Subcutaneous preadipocyte (primary cell): ENCODE measurements around the gene CXCR5. TPM values are rescaled to one million over a fixed set of nuclear protein-coding genes. Genes with fewer than 3 reads are reported as not detected.

Experiments
- small RNA-seq: library from RNA; depleted of rRNA; stranded (forward); fragments of <200 nt; gene quantifications from one replicate; pipeline ENCODE3, GENCODE V24; 2012
- total RNA-seq: library from RNA; depleted of rRNA; stranded (reverse); fragments of >200 nt; gene quantifications from 2 replicates; pipeline ENCODE4 v1.2.3, GENCODE V29; 2012

The CXCR5 gene, protein sequence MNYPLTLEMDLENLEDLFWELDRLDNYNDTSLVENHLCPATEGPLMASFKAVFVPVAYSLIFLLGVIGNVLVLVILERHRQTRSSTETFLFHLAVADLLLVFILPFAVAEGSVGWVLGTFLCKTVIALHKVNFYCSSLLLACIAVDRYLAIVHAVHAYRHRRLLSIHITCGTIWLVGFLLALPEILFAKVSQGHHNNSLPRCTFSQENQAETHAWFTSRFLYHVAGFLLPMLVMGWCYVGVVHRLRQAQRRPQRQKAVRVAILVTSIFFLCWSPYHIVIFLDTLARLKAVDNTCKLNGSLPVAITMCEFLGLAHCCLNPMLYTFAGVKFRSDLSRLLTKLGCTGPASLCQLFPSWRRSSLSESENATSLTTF
- not detected in 2 replicates for total RNA-seq

DNA sequence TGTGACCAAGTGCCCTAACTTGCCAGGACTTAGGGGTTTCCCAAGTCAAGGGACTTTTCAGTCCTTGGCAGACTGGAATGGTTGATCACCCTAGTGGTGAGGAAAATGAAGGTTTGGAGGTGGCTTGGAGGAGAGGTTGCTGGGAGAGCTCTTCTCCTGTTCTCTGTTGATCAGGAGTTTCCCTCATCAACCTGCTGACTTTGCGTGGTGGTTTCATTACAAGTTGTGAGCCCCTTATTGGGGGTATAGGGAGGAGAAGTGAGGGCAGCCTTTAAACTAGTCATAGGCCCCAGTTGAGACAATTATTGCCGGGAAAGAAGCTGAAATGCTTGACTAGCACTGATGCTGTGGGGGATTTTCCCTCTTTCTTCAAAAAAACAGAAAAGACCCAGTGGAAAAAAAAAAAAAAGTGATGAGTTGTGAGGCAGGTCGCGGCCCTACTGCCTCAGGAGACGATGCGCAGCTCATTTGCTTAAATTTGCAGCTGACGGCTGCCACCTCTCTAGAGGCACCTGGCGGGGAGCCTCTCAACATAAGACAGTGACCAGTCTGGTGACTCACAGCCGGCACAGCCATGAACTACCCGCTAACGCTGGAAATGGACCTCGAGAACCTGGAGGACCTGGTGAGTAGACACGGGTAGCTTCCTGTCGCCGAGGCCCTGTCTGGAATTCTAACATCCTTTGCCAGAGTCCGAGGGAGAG lies at the start of gene CXCR5:
Gene CXCR5, plus strand, starts transcription at position 525 of the 704 bp plus-strand sequence. Its CDS starts 50 bp downstream, at position 575.

Small RNA genes within 50 kb of the gene (small RNA-seq; reads per million reads assigned to genes)
- gene MIR4492 (not detected), gene RF00019 (not detected), gene RN7SL688P (not detected)

Other genes with a start within 250 kb of the CXCR5 start
- not detected in 2 replicates for gene TREH, start 204.2 kb upstream of the CXCR5 start, total RNA-seq
- 74.2 and 98.3 TPM in 2 replicates for gene DDX6, start 92.7 kb upstream of the CXCR5 start, total RNA-seq
- gene BCL9L, start 42.0 kb downstream of the CXCR5 start, total RNA-seq: 18.0 and 20.1 TPM in 2 replicates
- not detected in 2 replicates for gene UPK2, start 72.4 kb downstream of the CXCR5 start, total RNA-seq
- not detected in 2 replicates for gene FOXR1, start 87.9 kb downstream of the CXCR5 start, total RNA-seq
- gene CENATAC, start 114.2 kb downstream of the CXCR5 start, total RNA-seq: 21.7 and 29.7 TPM in 2 replicates
- 492 and 1,967 TPM in 2 replicates for gene RPS25, start 134.5 kb downstream of the CXCR5 start, total RNA-seq
- gene TRAPPC4, start 134.9 kb downstream of the CXCR5 start, total RNA-seq: 66.1 and 79.8 TPM in 2 replicates
- gene SLC37A4, start 147.0 kb downstream of the CXCR5 start, total RNA-seq: 12.5 TPM in 2 replicates
- 73.1 and 128 TPM in 2 replicates for gene HYOU1, start 173.3 kb downstream of the CXCR5 start, total RNA-seq
- gene VPS11, start 183.9 kb downstream of the CXCR5 start, total RNA-seq: 28.0 and 34.9 TPM in 2 replicates
- 9.9 and 13.5 TPM in 2 replicates for gene HMBS, start 201.0 kb downstream of the CXCR5 start, total RNA-seq
- 25.4 and 26.8 TPM in 2 replicates for gene DPAGT1, start 218.0 kb downstream of the CXCR5 start, total RNA-seq
- 1.5 and 4.5 TPM in 2 replicates for gene C2CD2L, start 223.5 kb downstream of the CXCR5 start, total RNA-seq
- gene HINFP, start 237.7 kb downstream of the CXCR5 start, total RNA-seq: 12.9 and 16.2 TPM in 2 replicates